Activated T-cell treated with anti-CD3 and anti-CD28 coated beads, Interleukin-2, amount 50 U/mL, for 4 hours (primary cell): Measurements from ENCODE around the gene KLHL29. TPM values are rescaled to one million over a fixed set of nuclear protein-coding genes. Genes with fewer than 3 reads are reported as not detected.

Source experiments
- ATAC-seq, 2 donors: fragments of 200-7000 bp; cut with Tn5 transposase; one replicate each; pipeline ENCODE4 v1.10.0; 2021
- DNase-seq: peaks from one replicate; pipeline ENCODE4 v3.0.0-alpha.2; 2020
- H3K27me3 Mint-ChIP-seq: one replicate; pipeline ENCODE4 v1.8.0; 2021; ENCODE audit warnings: low read depth, mixed read lengths
- H3K36me3 Mint-ChIP-seq: one replicate; pipeline ENCODE4 v1.8.0; 2022; ENCODE audit warnings: mixed read lengths; ENCODE audit not compliant: insufficient read depth
- H3K4me1 Mint-ChIP-seq: one replicate; pipeline ENCODE4 v1.8.0; 2021; ENCODE audit warnings: low read depth, mixed read lengths
- H3K4me3 Mint-ChIP-seq: one replicate; pipeline ENCODE4 v1.8.0; 2021; ENCODE audit warnings: mild to moderate bottlenecking, moderate library complexity, mixed read lengths
- H3K9me3 Mint-ChIP-seq: one replicate; pipeline ENCODE4 v1.8.0; 2021; ENCODE audit warnings: mixed read lengths
- total RNA-seq, 3 donors: library from RNA; stranded (reverse); gene quantifications; one replicate each; pipeline ENCODE4 v1.2.1, GENCODE V29; 2021

KLHL29 gene
- total RNA-seq, 3 donors from 2014 or later = 0.82 to 1.5 (median 1.1) TPM

DNA sequence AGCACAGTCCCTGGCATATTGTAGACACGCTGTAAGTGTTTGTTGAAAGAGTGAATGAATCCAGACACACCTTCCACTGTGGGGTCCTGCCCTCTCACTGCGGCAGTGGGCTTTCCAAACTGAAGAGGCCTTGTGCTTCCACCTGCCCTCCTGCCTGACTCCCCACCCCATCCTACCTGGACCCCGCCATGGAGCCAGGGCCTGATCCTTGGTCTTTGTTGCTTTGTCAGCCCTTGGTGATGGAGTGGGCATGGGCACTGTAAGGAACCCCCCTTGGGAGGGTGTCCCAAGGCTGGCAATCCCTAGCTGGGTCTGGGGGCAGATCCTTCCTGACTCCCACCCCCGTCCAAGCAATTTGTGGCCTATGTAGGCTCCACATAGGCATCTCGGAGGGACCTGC lies 33.1 kb downstream of the KLHL29 start:
- H3K4me3 Mint-ChIP-seq = no peak overlapping the region
- H3K4me1 Mint-ChIP-seq = no peaks in the 10 kb centered on the region
- ATAC-seq (no peak), DNase-seq (no peak)
- H3K36me3 Mint-ChIP-seq = no peaks in the 10 kb centered on the region
- H3K9me3 Mint-ChIP-seq = no peaks in the 10 kb centered on the region
- H3K27me3 Mint-ChIP-seq = no peaks in the 10 kb centered on the region

GRCh38 chr2:23418461-23418911 lies 33.5 kb downstream of the KLHL29 start:
- Mint-ChIP-seq H3K4me3 (no peak overlapping the region), H3K4me1 (no peaks in the 10 kb centered on the region), H3K9me3 (no peaks in the 10 kb centered on the region), H3K36me3 (no peaks in the 10 kb centered on the region), H3K27me3 (no peaks in the 10 kb centered on the region)
- ATAC-seq (no peak), DNase-seq (no peak)

DNA sequence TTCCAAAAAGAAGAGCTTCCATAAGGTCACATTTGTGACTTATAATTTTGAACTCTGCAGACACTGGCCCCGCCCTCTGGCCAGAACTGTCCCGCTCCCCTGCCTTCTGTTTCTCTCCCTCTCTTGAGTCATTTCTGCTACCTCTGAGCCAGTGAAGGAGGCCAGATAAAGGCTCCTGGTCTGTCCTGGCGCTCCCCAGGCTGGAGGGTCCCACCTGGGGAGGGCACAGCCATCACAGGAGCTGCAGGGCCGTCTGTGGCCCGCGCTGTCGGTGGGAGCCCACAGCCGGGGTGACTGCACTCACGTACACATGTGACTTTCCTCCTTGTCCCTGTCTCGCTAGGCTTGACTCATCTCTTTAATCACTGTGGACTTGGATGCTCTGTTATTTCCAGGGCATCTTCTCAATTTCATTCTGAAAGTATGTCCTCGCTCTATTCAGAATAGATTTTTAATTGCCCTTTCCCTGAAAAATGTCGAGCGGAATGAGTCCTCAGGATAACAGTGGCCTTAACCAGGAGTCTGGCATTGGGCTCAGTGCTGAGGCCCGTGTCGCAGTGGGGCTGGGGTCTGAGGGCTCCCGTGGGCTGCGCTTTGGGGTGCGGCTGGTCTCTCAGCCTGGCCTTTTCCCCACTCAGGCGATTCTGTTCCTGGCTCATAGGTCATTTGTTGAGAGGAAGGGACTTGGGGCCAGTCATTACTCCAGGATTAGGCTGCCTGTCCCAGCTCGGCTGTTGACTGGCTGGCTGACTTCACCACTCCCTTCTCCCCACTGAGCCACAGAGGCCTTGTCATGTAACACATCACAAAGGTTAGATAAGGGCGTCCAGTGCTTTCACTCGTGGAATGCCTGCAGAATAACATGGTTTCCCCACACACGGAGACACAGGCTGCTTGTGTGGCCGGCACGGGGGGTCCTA lies 34.5 kb downstream of the KLHL29 start:
- Mint-ChIP-seq H3K9me3 (no peaks in the 10 kb centered on the region), H3K4me3 (no peak overlapping the region), H3K4me1 (no peaks in the 10 kb centered on the region), H3K27me3 (no peaks in the 10 kb centered on the region), H3K36me3 (no peaks in the 10 kb centered on the region)
- no peak for ATAC-seq
- DNase-seq = no peak

DNA sequence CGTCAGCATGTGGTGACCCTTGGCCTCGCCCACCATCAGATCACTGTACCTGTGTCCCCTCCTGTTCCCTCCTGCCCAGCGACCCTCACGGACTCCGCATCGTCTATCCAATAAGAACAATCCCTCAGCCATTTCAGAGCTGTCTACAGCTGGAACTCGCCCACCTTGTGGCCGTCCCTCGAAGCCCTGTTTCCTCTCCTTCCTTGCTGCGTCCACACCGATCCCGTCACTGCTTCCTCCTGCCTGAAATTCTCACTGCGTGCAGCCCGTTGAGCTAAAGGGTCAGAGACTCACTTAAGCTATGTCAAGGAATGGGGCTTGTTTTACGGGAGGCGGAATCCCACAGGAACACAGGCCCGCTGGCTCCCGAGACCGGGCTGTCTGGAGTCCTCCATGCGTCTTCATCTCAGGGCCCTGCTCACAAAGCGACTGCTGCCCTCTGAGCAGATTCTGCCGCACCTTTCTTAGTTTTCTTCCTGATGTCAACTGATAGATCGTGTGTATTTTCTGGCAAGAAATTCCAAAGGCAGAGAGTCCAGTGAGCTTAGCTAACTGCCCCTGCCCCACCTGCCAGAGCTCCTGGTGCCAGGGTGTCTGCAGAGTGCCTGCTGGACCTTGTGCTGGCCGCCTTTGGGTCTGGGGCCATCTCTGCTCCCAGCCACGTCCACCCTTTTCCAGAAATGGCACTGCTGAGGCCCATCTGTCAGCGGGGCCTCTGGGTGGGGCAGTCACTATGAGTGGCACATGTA lies 35.3 kb downstream of the KLHL29 start:
- no peaks in the 10 kb centered on the region for H3K9me3 Mint-ChIP-seq
- no peaks in the 10 kb centered on the region for H3K4me1 Mint-ChIP-seq
- H3K36me3 Mint-ChIP-seq = no peaks in the 10 kb centered on the region

DNA sequence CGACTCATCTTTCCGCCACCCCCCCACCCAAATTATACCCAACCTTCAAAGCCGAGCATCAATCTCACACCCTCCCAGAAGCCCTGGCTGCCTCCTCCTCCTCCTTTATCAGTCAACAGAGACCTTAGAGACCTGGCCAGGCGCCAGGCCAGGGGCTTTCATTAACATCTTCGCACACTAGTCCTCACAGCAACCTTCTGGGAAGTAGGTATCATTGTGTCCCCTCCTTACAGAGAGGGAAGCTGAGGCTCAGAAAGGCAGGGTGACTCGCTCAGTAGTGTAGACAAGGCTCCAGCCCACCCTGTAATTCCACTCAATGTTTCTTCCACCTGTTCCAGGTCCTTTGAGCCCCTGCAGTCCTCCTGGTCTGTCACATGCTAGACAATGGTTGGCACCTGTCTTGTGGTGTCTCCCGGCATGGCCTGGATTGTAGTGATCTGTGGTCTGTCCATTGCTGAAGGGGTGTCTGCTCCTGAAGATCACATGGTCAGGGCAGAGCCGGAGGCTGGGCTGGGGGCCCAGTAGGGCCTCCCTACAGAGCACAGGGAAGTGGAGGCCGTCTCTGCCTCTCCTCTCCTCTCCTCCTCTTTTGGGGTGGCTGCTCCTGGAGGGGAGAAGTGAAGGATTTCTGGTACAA lies 36.0 kb downstream of the KLHL29 start:
- Mint-ChIP-seq H3K27me3 (no peaks in the 10 kb centered on the region), H3K4me3 (no peak overlapping the region), H3K4me1 (no peaks in the 10 kb centered on the region), H3K9me3 (no peaks in the 10 kb centered on the region), H3K36me3 (no peaks in the 10 kb centered on the region)
- no peak for DNase-seq
- ATAC-seq = no peak

More for the DNA sequence above, 35.3 kb downstream of the KLHL29 start:
- DNase-seq = no peak
- no peak overlapping the region for H3K4me3 Mint-ChIP-seq
- no peaks in the 10 kb centered on the region for H3K27me3 Mint-ChIP-seq
- ATAC-seq = no peak

- H3K4me1 Mint-ChIP-seq = no peaks in the 10 kb centered on the region
- no peaks in the 10 kb centered on the region for H3K9me3 Mint-ChIP-seq
- ATAC-seq (no peak), DNase-seq (no peak)
- no peak overlapping the region for H3K4me3 Mint-ChIP-seq
- H3K27me3 Mint-ChIP-seq = peaks cover 1% of the 10 kb centered on the region
- no peaks in the 10 kb centered on the region for H3K36me3 Mint-ChIP-seq
Observed at GRCh38 chr2:23422089-23423061, 37.4 kb downstream of the KLHL29 start.

- Mint-ChIP-seq H3K4me1 (no peaks in the 10 kb centered on the region), H3K27me3 (peaks cover 2% of the 10 kb centered on the region), H3K9me3 (no peaks in the 10 kb centered on the region), H3K4me3 (no peak overlapping the region), H3K36me3 (no peaks in the 10 kb centered on the region)
- ATAC-seq = no peak
- DNase-seq = no peak
Observed at GRCh38 chr2:23423062-23423872, 38.3 kb downstream of the KLHL29 start.

DNA sequence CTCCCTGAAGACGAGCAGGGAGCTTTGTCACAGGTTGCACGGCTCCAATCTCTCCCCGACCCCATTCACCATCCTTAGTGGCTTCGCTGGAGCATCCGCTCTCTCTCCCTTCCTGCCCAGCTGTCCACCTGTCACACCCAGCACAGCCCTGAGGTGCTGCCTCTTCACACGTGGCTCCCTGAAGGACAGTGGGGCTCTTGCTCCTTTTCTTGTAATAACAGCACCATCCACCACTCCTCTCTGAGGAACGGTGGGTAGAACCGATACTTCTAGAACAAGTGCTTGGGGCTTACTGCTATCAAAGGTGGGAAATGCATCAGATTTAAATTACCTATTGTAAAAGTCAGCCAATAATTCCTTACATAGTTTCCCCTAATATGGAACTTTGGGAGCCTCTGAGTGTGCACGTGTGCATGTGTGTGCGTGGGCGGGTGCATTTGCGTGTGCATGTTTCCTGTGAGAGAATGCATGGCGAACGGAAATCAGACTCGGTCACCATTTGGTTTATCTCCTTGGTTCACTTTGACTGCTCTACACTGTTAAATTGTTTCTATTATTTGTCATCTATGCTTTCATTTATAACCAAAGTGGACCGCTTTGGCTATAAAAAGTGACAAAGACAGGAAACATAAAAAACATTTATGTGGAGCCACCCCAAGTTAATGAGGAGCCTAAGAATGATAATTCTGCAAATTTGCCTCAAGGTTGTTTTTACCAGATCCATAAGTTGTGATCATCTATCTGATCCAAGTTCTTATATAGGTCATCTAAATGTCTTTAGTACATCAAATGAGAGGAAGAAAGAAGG lies 39.1 kb downstream of the KLHL29 start:
- Mint-ChIP-seq H3K36me3 (no peaks in the 10 kb centered on the region), H3K9me3 (no peaks in the 10 kb centered on the region), H3K4me3 (no peak overlapping the region), H3K27me3 (peaks cover 2% of the 10 kb centered on the region), H3K4me1 (no peaks in the 10 kb centered on the region)
- no peak for ATAC-seq
- DNase-seq = no peak

- no peak for ATAC-seq
- Mint-ChIP-seq H3K4me3 (no peak overlapping the region), H3K9me3 (no peaks in the 10 kb centered on the region), H3K36me3 (no peaks in the 10 kb centered on the region), H3K27me3 (peaks cover 2% of the 10 kb centered on the region), H3K4me1 (no peaks in the 10 kb centered on the region)
- DNase-seq = no peak
Observed at GRCh38 chr2:23425338-23425871, 40.4 kb downstream of the KLHL29 start.

DNA sequence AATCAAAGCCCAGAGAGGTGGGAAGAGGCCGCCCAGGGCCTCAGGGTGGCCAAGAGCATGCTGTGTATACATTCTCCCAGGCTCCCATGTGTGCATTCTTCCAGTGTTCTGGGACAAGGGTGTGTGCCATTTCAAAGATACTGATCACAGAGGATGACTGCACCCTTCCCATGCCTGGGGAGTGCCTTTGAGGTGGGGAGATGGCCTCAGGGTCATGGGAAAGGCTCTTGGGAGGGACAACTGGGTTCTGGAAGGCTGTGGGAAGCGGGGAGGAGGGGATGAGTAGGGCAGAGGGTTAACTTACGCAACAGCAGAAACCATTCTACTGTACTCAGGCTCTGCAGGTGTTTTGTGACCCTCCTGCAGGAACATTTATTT lies 40.9 kb downstream of the KLHL29 start:
- peaks cover 2% of the 10 kb centered on the region for H3K27me3 Mint-ChIP-seq
- H3K9me3 Mint-ChIP-seq = no peaks in the 10 kb centered on the region
- DNase-seq (no peak), ATAC-seq (no peak)
- H3K36me3 Mint-ChIP-seq = no peaks in the 10 kb centered on the region
- H3K4me1 Mint-ChIP-seq = no peaks in the 10 kb centered on the region
- no peak overlapping the region for H3K4me3 Mint-ChIP-seq

DNA sequence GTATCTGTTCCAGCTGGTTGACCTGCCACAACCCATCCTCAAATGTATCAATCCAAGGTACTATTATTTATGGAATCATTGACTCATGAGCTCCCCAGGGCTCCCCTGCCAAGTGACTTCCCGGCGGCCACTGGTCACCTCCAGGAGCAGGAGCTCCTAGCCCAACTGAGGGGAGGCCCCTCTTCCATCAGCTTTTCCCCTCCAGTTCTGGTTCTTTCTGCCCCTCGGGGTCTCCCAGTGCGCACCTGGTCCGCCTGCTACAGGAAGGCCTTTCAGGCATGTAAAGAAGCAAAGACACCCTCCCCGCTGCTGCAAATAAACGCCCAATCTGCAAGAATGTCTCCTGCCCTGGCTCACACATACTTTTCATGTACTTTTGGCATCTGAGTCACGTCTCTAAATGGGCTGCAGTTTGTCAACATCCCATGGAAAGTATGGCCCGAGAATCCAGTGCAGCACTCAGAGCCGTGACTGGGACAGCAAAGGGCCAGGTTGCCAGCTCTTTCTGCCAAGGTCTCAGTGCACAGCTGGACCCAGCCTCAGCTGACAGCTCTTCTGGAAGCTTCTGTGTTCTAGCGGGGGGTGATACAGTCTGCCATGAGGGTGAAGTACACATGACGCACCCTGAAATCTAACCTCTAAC lies 41.4 kb downstream of the KLHL29 start:
- Mint-ChIP-seq H3K36me3 (no peaks in the 10 kb centered on the region), H3K4me1 (no peaks in the 10 kb centered on the region), H3K27me3 (peaks cover 2% of the 10 kb centered on the region), H3K4me3 (no peak overlapping the region), H3K9me3 (no peaks in the 10 kb centered on the region)
- no peak for ATAC-seq
- no peak for DNase-seq

DNA sequence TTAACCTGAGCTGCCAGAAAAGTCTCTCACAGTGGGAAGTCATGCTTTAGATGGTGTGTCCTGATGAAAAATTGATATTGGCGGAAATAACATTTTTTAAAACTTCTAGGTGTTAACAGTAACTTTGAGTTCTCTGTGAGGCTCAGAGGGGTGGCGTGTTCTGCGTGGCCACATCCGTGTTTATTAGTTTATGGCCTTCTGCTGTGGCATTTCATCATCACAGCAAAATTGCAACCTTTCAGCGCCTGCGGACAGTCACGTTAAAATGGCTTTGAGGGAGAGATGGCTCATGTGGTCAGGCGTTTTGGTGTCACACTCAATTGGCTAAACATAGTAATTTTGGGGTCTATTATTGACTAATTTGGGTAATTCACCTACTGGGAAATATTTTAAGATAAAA lies 42.4 kb downstream of the KLHL29 start:
- ATAC-seq (no peak), DNase-seq (no peak)
- no peaks in the 10 kb centered on the region for H3K4me1 Mint-ChIP-seq
- H3K9me3 Mint-ChIP-seq = no peaks in the 10 kb centered on the region
- peaks cover 4% of the 10 kb centered on the region for H3K27me3 Mint-ChIP-seq
- no peaks in the 10 kb centered on the region for H3K36me3 Mint-ChIP-seq
- no peak overlapping the region for H3K4me3 Mint-ChIP-seq
